ENCODE measurements around the gene BCAS3.
A peak's percentile ranks its signal among the peaks of the same experiment; 100 is the strongest.
"Not testable (repeated sequence)": the region's sequence is repeated elsewhere in the genome, so short reads cannot be mapped to it uniquely, and the experiment has no call there.

Gene BCAS3

DNA sequence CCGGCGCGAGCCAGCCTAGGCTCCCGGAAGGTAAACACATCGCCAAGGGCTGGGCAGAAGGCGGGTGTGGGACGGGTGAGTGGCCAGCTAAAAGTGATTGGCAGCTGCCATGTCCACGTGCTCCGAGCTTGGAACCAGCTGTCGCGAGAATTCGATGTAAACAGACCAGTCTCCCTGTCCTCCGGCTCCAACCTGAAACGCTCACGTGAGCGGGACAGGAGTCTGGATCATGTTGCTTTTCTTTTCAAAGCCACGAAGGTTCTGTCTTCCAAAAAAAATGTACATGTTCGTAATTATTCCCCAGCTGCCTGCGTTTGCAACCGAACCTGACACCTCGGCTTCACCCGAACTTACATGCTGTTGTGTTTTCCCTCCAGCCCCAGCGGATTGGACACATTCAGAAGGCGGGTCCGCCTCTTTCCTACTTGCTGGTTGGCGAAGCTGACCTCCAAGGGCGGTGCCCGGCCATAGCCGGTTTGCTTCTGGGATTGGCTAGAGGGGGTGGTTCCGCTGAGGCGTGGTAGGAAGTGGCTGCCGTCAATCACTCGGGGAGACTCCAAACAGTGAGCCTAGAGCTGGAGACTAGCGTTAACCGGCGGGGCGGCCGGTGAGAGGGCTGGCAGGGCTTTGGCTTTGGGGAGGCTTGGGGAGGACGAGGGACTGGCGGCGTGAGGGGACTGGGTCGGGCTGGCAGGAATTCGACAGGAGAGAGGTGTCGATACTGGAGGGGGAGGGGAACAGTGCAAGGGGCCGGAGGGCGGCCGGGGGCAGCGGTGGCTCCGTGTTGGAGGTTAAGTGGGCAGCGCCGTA lies at the start of gene BCAS3:
Gene BCAS3, plus strand, starts transcription at position 544 of the 810 bp plus-strand sequence.
- peak; percentile 98 for DNase-seq

DNA sequence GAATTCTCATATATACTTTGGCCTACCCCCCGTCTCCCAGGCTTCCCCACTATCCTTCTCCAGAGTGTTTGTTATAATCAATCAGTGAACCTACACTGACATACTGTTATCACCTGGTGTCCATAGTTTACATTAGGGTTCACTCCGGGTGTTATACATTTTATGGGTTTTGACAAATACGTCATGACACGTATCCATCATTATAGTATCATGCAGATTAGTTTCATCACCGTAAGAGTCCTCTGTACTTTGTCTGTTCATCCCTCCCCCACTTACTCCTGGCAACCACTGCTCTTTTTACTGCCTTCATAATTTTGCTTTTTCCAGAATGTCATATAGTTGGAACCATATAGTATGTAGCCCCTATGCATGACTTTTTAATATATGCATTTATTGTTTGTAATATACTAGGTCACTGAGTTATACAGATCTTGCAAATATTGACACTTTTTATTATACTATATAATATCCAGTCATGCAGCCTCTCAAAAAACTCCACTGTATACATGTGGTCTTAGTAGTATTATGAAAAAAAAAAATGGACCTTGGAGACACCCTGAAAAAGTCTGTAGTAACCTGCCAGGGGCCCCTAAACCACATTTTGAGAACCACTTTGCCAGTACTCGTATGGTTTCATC lies 49.3 kb upstream of the BCAS3 start:
- no peak for DNase-seq

DNA sequence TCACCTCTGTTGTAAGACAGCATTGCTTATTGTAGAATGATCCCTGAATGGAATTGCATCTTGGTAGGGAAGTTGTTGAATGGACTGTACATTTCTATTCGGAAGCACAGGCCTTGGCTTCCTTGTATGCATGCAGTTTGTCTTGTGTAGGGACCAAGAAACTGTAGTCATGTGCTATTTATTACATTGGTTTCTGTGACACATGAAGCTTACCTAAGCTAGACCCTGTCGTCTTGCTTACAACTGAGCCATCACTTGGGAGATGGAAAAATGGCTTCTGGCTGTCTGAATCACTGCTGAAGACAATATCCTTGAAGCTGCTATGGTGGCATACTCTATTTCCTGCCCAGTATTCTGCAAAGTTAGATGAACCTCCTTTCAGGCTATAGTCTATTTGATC lies 48.5 kb upstream of the BCAS3 start:
- DNase-seq = no peak

- no peak for DNase-seq
Observed at GRCh38 chr17:60630352-60630751, 47.3 kb upstream of the BCAS3 start.

DNA sequence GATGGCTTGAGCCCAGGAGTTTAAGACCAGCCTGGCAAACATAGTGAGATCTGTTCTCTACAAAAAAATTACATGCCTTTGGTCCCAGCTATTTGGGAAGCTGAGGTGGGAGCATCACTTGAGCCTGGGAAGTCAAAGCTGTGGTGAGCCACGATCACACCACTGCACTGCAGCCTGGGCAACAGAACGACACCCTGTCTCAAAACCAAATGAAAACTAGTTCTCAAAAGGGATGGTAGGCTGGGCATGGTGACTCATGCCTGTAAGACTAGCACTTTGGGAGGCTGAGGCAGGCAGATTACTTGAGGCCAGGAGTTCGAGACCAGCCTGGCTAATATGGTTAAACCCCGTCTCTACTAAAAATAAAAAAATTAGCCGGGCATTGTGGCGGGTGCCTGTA lies 46.5 kb upstream of the BCAS3 start:
- DNase-seq = no peak

GRCh38 chr17:60637683-60638082 lies 40.0 kb upstream of the BCAS3 start:
- DNase-seq = no peak

DNA sequence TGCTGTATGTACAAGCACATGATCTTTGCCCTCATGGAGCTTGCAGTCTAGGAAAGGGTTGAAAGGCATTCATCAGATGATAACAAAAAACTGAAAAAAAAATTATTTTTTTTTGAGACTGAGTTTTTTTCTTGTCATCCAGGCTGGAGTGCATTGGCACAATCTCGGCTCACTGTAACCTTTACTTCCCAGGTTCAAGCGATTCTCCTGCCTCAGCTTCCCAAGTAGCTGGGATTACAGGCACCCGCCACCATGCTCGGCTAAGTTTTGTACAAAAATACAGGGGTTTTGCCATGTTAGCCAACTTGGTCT lies 38.7 kb upstream of the BCAS3 start:
- DNase-seq = no peak

GRCh38 chr17:60640503-60640902 lies 37.1 kb upstream of the BCAS3 start:
- DNase-seq = no peak

- no peak for DNase-seq
Observed at GRCh38 chr17:60641126-60641525, 36.5 kb upstream of the BCAS3 start.

- peak; percentile 54 for DNase-seq
Observed at GRCh38 chr17:60641810-60642220, 35.8 kb upstream of the BCAS3 start.

DNA sequence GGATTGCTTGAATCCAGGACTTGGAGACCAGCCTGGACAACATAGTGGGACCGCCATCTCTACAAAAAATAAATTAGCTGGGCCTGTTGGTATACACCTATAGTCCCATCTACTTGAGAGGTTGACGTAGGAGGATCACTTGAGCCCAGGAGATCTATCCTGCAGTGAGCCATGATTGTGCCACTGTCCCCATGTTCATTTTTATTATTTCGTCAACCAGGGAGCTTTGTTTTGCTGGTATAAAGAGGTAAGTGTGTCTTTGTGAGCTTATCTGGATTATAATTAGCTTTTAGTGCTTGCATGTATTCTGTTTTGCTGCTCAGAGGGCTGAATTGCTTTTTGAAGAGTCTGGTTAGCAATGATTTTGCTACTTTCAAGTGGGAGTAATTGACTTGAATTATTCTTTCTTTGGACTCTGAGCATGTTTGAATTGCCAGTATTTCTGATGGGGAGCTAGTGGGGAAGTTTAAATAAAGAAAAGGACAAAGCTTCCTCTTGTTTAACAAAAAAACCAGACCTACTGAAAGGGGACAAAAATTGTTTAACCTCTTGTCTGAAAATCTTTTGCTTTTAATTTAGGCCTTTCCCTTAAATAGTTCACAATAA lies 31.6 kb upstream of the BCAS3 start:
- DNase-seq = no peak

GRCh38 chr17:60646701-60647100 lies 30.9 kb upstream of the BCAS3 start:
- DNase-seq = no peak

DNA sequence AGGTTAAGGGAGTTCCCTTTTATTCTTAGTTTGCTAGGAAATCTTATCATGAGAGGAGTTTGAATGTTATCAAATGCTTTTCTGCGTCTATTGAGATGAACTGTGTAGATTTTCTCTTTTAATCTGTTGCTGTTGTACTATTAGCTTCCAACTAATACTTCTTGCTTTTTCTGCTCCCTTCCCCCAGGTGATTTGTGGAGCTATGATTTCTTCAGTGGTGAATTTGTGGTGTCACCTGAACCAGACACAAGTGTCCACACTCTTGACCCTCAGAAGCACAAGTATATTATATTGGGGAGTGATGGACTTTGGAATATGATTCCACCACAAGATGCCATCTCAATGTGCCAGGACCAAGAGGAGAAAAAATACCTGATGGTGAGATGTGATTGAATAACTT lies 29.9 kb upstream of the BCAS3 start:
- DNase-seq = no peak

DNA sequence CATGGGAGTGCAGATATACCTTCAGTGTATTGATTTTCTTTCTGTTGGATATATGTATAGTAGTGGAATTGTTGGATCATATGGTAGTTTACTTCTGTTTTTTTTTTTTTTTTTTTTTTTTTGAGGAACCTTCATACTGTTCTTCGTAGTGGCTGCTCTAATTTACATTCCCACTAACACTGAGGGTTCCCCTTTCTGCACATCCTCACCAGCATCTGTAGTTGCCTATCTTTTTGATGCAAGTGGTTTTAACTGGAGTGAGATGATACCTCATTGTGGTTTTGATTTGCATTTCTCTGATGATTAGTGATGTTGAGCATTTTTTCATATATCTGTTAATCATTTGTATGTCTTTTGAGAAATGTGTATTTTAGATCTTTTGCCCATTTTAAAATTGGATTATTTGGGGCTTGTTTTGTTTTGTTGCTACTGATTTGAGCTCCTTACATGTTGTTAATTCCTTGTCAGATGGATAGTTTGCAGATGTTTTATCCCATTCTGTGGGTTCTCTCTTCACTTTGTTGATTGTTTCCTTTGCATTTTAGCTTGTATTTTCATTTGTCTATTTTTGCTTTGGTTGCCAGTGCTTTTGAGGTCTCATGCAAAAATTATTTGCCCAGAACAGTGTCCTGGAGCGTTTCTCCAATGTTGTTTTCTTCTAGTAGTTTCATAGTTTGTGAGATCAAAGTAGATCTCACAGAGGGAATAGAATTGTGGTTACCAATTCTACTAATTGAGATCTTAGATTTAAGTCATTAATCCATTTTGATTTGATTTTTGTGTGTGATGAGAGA lies 25.0 kb upstream of the BCAS3 start:
- no peak for DNase-seq

- DNase-seq = no peak
Observed at GRCh38 chr17:60653569-60653968, 24.1 kb upstream of the BCAS3 start.

DNA sequence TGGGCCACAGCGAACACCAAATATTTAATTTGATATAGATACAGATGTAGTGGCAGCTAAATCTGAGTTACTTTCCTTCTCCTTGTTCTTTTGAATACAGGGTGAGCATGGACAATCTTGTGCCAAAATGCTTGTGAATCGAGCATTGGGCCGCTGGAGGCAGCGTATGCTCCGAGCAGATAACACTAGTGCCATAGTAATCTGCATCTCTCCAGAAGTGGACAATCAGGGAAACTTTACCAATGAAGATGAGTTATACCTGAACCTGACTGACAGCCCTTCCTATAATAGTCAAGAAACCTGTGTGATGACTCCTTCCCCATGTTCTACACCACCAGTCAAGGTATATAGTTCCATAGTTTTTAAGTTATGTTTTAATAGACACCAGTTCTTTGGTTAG lies 21.2 kb upstream of the BCAS3 start:
- no peak for DNase-seq

GRCh38 chr17:60659156-60659555 lies 18.5 kb upstream of the BCAS3 start:
- DNase-seq = no peak

DNA sequence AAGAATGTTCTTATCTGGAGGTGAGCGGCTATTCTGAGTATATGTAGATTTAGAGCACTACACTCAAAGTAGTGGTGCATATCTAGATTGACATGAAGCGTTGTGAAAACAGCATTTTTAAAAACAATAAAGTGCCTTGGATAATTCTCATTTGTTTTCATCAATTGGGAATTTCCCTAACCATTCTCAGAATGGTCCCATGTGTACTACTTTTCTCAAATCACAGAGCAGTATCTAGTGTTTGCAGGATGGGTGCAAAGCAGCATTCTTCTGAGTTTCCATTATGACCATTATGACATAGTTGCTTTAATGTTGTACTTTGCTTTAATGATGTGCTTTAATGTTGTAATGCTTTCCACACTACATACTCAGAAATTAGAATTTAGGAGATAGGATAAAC lies 16.2 kb upstream of the BCAS3 start:
- no peak for DNase-seq

DNA sequence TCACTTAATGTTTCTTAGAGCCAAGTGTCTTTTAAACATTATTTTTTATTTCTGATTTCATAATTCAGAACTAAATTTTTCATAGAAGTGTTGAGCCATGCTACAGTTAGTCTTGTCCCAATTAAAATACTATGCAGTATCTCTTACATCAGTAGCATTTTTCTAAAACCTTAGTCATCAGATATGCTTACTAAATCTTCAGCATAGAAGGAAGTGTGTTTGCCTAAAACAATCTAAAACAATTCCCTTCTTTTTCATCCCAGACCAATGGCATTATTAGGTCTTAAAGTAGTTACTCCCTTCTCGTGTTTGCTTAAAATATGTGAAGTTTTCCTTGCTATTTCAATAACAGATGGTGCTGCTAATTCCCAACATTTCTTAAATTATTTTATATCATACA lies 13.6 kb upstream of the BCAS3 start:
- no peak for DNase-seq

- no peak for DNase-seq
Observed at GRCh38 chr17:60665602-60666001, 12.0 kb upstream of the BCAS3 start.

DNA sequence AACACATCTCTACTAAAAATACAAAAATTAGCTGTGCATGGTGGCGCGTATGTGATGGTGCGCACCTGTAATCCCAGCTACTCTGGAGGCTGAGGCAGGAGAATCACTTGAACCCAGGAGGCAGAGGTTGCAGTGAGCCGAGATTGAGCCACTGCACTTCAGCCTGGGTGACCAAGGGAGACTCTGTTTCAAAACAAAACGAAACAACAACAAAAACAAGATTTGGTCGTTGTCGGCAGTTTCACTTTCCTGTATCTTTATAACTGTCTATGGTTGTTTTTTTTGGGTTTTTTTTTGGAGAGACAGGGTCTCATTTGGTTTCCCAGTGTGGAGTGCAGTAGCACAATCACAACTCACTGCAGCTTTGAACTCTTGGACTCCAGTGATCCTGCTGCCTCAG lies 8.9 kb upstream of the BCAS3 start:
- DNase-seq = not testable (repeated sequence)

- DNase-seq = no peak
Observed at GRCh38 chr17:60671482-60671881, 6.2 kb upstream of the BCAS3 start.

GRCh38 chr17:60674637-60675036 lies 3.0 kb upstream of the BCAS3 start:
- not testable (repeated sequence) for DNase-seq

- DNase-seq = no peak
Observed at GRCh38 chr17:60675997-60676396, 1.7 kb upstream of the BCAS3 start.
